ENCODE data around the gene FNDC10.

DNA sequence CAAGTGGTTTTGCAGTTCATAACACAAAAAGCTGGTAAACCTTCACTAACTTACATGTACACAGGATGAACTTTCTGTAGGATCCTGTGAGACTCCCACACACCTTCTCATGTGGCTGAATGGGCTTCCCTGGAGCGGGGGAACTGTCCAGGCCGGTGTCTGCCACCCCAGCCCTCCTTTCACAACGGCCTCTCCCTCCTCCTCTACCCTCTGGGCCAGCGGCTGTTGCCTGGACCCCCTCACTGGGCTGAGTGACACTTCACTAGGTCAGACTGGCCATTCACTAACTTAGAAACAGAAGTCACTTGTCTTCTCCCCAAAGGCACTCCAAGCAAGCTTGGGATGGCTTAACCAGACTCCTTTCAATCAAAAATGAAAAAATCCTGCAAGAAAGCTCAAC lies 41.3 kb downstream of the FNDC10 start:
- no peak for TF ChIP-seq EZH2 (IDR thresholded peaks at IDR 0.05; ENCODE audit: insufficient read depth, poor library complexity, severe bottlenecking)
- TF ChIP-seq EZH2phosphoT487 (IDR thresholded peaks at IDR 0.05; ENCODE audit: insufficient read depth, low read depth), result no peak

Data from GM23248 (cell line).